Karpas-422 (cell line): Measurements from ENCODE around the gene PCED1A. TPM values are rescaled to one million over a fixed set of nuclear protein-coding genes. Genes with fewer than 3 reads are reported as not detected.

Experiments used
- DNase-seq: peaks from one replicate; pipeline ENCODE4 v3.0.0-alpha.2; 2015
- H2AFZ ChIP-seq: fragments of 200-600 bp; sonication (generic); 2 replicates; pipeline ENCODE4 v1.6.1; 2014; ENCODE audit warnings: antibody characterized with exemption, low read length, mixed read lengths
- H3K27ac ChIP-seq: fragments of 200-600 bp; sonication (generic); 2 replicates; pipeline ENCODE4 v1.5.1; 2014; ENCODE audit warnings: mild to moderate bottlenecking, low read length, moderate library complexity
- H3K27me3 ChIP-seq: fragments of 200-600 bp; sonication (generic); 2 replicates; pipeline ENCODE4 v1.6.1; 2014; ENCODE audit warnings: low read length, mixed read lengths
- H3K36me3 ChIP-seq: fragments of 200-600 bp; sonication (generic); 2 replicates; pipeline ENCODE4 v1.6.1; 2014; ENCODE audit warnings: low read length, mixed read lengths; ENCODE audit not compliant: insufficient read depth
- H3K4me1 ChIP-seq: fragments of 200-600 bp; sonication (generic); 2 replicates; pipeline ENCODE4 v1.6.1; 2014; ENCODE audit warnings: mild to moderate bottlenecking, low read length, mixed read lengths
- H3K4me2 ChIP-seq: fragments of 200-600 bp; sonication (generic); 2 replicates; pipeline ENCODE4 v1.6.1; 2014; ENCODE audit warnings: low read length, low read depth, mild to moderate bottlenecking; ENCODE audit not compliant: poor library complexity, severe bottlenecking
- H3K4me3 ChIP-seq: fragments of 200-600 bp; sonication (generic); 2 replicates; pipeline ENCODE4 v1.5.1; 2014; ENCODE audit warnings: mild to moderate bottlenecking, antibody characterized with exemption, low read length, mixed read lengths
- H3K79me2 ChIP-seq: fragments of 200-600 bp; sonication (generic); 2 replicates; pipeline ENCODE4 v1.6.1; 2014; ENCODE audit warnings: mild to moderate bottlenecking, low read length, mixed read lengths
- H3K9ac ChIP-seq: fragments of 200-600 bp; sonication (generic); 2 replicates; pipeline ENCODE4 v1.6.0; 2014; ENCODE audit warnings: low read length
- H3K9me2 ChIP-seq: fragments of 200-600 bp; sonication (generic), shearing (Covaris generic); replicated peaks from 2 replicates; pipeline ENCODE4 v1.6.0; 2014; ENCODE audit warnings: mild to moderate bottlenecking, low read length, moderate library complexity; ENCODE audit not compliant: insufficient read depth
- H3K9me3 ChIP-seq: fragments of 300-700, 200-600 bp; sonication (generic); 2 replicates; pipeline ENCODE4 v1.6.1; 2014; ENCODE audit warnings: low read length, mixed read lengths
- H4K20me1 ChIP-seq: fragments of 200-600 bp; sonication (generic); 2 replicates; pipeline ENCODE4 v1.6.1; 2014; ENCODE audit warnings: mild to moderate bottlenecking, antibody characterized with exemption, low read length, low read depth; ENCODE audit not compliant: insufficient read depth
- total RNA-seq: library from RNA; depleted of rRNA; stranded (reverse); fragments of >200 nt; shearing (Covaris generic); gene quantifications from 2 replicates; pipeline ENCODE4 v1.2.3, GENCODE V29; 2014; ENCODE audit warnings: low replicate concordance; rRNA removed

PCED1A gene, protein sequence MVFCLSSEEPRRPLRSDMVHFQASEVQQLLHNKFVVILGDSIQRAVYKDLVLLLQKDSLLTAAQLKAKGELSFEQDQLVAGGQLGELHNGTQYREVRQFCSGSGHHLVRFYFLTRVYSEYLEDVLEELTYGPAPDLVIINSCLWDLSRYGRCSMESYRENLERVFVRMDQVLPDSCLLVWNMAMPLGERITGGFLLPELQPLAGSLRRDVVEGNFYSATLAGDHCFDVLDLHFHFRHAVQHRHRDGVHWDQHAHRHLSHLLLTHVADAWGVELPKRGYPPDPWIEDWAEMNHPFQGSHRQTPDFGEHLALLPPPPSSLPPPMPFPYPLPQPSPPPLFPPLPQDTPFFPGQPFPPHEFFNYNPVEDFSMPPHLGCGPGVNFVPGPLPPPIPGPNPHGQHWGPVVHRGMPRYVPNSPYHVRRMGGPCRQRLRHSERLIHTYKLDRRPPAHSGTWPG
- total RNA-seq, result 19.0 and 20.3 TPM in 2 replicates

DNA sequence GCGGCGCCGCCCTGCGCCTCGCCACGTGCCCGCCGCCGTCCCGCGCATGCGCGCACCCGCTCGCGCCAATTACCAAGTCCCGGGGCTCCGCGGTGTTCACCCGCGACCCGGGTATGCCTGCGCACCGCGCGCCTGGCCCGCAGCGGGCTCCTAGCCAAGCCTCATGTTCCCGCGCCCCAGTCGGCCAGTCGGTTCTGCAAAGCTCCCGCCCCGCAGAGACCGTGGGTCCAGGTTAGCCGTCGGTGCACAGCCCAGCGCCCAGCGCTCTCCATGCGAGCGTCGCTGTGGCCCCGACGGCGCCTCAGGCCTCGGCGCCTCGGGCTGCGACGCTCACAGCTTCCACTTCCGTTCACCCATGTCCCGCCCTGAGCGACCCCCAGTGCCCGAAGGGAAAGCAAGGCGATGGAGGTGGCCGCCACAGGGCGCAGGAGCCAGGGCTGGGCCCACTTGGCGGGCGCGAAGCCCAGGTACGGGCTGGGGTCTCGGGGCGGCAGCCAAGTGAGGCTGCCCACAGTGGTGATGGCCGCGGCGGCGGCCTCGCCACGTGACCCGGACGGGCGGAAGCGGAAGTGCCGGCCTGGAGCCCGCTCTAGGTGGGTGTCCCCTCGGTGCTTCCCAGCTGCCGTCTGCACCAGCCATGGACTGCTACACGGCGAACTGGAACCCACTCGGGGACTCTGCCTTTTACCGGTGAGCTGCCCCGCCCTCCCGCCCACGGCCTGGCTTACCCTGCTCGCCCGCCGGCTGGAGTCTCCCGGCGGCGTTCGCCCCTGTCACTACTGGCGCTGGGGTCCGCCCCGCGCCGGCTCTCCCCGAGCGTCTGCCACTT is at the start of gene PCED1A, which contains the start of gene VPS16:
Gene PCED1A, minus strand, starts transcription at position 518 of the 829 bp plus-strand sequence. CDS start 743 bp downstream, outside the sequence.
Gene VPS16, plus strand, starts transcription at position 608 of the 829 bp plus-strand sequence. Its CDS starts 30 bp downstream, at position 638.
- Histone ChIP-seq H2AFZ (peak within 1 kb of the TSS; percentile 100; the same call in 1 of the 2 replicates), H3K9me2 (no peaks in the 10 kb centered on the region), H3K36me3 (no peaks in the 10 kb centered on the region), H3K9ac (peak within 1 kb of the TSS; percentile 83), H3K9me3 (no peaks in the 10 kb centered on the region), H3K79me2 (peaks cover 34% of the 10 kb centered on the region), H3K27me3 (no peaks in the 10 kb centered on the region), H3K4me2 (peak within 1 kb of the TSS; percentile 96), H3K27ac (no peak within 1 kb of the TSS; the same call in 1 of the 2 replicates), H3K4me3 (peak within 1 kb of the TSS; percentile 95), H3K4me1 (peaks cover 48% of the 10 kb centered on the region), H4K20me1 (no peaks in the 10 kb centered on the region)
- peak; percentile 94 for DNase-seq

- Histone ChIP-seq H2AFZ (no peak overlapping the region), H3K4me3 (no peak overlapping the region), H3K9me3 (no peaks in the 10 kb centered on the region), H3K36me3 (0 out of 2 replicates have a peak, but pooled peaks cover 8% of the 10 kb centered on the region), H4K20me1 (no peaks in the 10 kb centered on the region), H3K9ac (no peak overlapping the region), H3K4me1 (peaks cover 11% of the 10 kb centered on the region), H3K4me2 (no peak overlapping the region), H3K79me2 (peaks cover 100% of the 10 kb centered on the region), H3K27me3 (no peaks in the 10 kb centered on the region), H3K9me2 (no peaks in the 10 kb centered on the region), H3K27ac (no peak overlapping the region)
- DNase-seq, result no peak
These were observed 49.3 kb upstream of the PCED1A start for GRCh38 chr20:2889797-2890196.

- Histone ChIP-seq H3K36me3 (0 out of 2 replicates have a peak, but pooled peaks cover 8% of the 10 kb centered on the region), H3K4me3 (no peak overlapping the region), H3K27me3 (no peaks in the 10 kb centered on the region), H2AFZ (no peak overlapping the region), H3K4me2 (no peak overlapping the region), H3K9me3 (no peaks in the 10 kb centered on the region), H3K9ac (no peak overlapping the region), H4K20me1 (no peaks in the 10 kb centered on the region), H3K79me2 (peaks cover 100% of the 10 kb centered on the region), H3K4me1 (peaks cover 15% of the 10 kb centered on the region), H3K9me2 (no peaks in the 10 kb centered on the region), H3K27ac (no peak overlapping the region)
- DNase-seq, result no peak
These were observed 48.8 kb upstream of the PCED1A start for GRCh38 chr20:2889209-2889608.

DNA sequence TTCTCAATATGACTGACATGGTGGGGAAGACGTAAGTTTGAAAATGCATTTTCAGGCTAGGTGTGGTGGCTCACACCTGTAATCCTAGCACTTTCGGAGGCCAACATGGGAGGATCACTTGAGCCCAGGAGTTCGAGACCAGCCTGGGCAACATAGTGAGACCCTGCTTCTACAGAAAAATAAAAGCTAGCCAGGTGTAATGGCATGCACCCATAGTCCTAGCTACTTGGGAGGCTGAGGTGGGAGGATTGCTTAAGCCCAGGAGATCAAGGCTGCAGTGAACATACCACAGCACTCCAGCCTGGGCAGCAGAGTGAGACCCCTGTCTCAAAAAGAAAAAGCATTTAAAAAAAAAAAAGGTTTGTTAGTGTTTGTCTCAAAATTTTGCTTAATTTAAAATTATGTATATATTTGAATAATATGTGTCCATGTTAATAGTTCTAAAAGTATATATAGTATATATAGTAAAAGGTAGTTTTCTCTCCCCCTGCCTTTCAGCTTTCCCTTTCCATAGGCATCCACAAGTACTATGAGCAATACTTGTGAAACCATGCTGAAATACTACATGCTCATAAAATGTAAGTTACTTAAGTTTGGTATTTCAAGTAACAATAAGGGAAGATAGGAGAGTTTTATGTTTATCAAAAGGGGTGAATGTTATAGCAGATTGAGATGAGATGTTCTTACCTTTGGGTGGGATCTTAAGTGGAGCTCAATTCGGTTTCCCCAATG is 47.9 kb upstream of the PCED1A start:
- Histone ChIP-seq H3K27ac (no peak overlapping the region), H3K36me3 (0 out of 2 replicates have a peak, but pooled peaks cover 8% of the 10 kb centered on the region), H3K9me2 (no peaks in the 10 kb centered on the region), H2AFZ (no peak overlapping the region), H4K20me1 (0 out of 2 replicates have a peak, but pooled peaks cover 5% of the 10 kb centered on the region), H3K9me3 (no peaks in the 10 kb centered on the region), H3K9ac (no peak overlapping the region), H3K4me3 (no peak overlapping the region), H3K27me3 (no peaks in the 10 kb centered on the region), H3K4me2 (no peak overlapping the region), H3K4me1 (peaks cover 22% of the 10 kb centered on the region), H3K79me2 (peaks cover 100% of the 10 kb centered on the region)
- no peak for DNase-seq

DNA sequence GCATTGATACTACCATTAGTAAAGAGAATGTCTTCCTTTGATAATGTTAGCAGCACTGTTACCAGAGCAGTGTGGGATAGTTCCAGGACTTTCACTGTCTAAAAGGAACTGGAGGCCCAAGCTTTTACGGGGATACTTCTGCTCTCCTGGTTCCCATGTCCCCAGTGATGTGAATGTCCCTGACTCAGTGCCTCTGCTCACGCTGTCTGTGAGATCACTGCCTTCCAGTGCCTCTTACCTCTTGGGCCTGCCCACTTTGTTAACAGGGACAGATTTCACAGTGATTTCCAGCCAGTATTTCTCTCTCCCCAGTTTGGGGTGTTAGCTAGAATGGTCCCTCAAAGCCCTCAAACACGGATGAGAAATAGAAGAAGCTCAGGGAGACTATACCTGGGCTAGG is 47.3 kb upstream of the PCED1A start:
- peaks cover 27% of the 10 kb centered on the region for H3K4me1 ChIP-seq
- H3K9me3 ChIP-seq, result no peaks in the 10 kb centered on the region
- no peak for DNase-seq
- no peaks in the 10 kb centered on the region for H3K27me3 ChIP-seq
- H3K79me2 ChIP-seq, result peaks cover 98% of the 10 kb centered on the region
- H3K36me3 ChIP-seq, result 0 out of 2 replicates have a peak, but pooled peaks cover 8% of the 10 kb centered on the region
- H3K9me2 ChIP-seq, result no peaks in the 10 kb centered on the region
- H3K4me2 ChIP-seq, result no peak overlapping the region
- H2AFZ ChIP-seq, result no peak overlapping the region
- no peak overlapping the region for H3K27ac ChIP-seq
- H3K4me3 ChIP-seq, result no peak overlapping the region
- H3K9ac ChIP-seq, result no peak overlapping the region
- H4K20me1 ChIP-seq, result 0 out of 2 replicates have a peak, but pooled peaks cover 5% of the 10 kb centered on the region

DNA sequence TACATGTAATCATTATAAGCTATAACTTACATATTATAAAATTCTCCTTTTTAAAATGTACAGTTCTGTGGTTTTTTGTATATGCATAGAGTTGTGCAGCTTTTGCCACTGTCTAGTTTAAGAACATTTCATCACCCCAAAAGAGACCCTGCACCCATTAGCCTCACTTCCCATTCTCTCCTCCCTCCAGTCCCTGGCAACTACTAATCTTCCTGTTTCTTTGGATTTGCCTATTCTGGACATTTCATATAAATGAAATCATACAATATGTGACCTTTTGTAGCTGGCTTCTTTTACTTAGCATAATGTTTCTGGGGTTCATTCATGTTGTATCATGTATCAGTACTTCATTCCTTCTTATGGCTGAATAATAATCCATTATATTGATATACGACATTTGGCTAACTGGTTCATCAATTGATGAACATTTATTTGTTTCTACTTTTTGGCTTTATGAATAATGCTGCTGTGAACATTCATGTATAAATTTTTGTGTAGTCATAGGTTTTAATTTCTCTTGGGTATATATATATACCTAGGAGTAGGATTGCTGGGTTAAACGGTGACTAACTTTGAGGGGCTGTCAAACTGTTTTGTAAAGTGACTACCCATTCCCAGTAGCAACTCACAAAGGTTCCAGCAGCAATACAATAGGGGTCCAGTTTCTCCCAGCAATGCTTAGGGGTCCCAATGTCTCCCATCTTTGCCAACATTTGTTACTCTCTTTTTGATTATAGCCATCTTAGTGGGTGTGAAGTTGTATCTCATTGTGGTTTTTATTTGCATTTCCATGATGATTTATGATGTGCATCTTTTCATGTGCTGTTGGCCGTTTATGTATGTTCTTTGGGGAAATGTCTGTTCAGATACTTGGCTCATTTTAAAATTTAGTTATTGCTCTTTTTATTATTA is 43.5 kb upstream of the PCED1A start:
- no peak overlapping the region for H3K9ac ChIP-seq
- H3K4me2 ChIP-seq, result peak overlapping the region; percentile 22
- peaks cover 38% of the 10 kb centered on the region for H3K4me1 ChIP-seq
- no peak overlapping the region for H3K4me3 ChIP-seq
- peaks cover 98% of the 10 kb centered on the region for H3K79me2 ChIP-seq
- no peaks in the 10 kb centered on the region for H3K9me3 ChIP-seq
- H3K27ac ChIP-seq, result no peak overlapping the region
- H4K20me1 ChIP-seq, result peaks cover 12% of the 10 kb centered on the region; the same call in 1 of the 2 replicates
- no peaks in the 10 kb centered on the region for H3K9me2 ChIP-seq
- no peak overlapping the region for H2AFZ ChIP-seq
- H3K27me3 ChIP-seq, result no peaks in the 10 kb centered on the region
- H3K36me3 ChIP-seq, result no peaks in the 10 kb centered on the region
- no peak for DNase-seq

DNA sequence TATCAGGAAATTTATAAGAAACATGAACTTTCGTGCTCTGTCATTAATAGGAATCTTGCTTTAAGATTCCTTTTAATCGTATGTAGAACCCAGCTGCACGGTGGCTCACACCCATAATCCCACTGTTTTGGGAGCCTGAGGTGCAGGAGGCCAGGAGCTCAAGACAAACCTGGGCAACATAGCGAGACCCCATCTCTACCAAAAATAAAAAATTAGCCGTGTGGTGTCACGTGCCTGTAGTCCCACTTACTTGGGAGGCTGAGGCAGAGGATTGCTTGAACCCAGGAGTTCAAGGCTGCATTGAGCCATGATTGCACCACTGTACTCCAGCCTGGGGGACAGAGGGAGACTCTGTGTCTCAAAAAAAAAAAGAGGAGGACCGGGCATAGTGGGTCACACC is 40.2 kb upstream of the PCED1A start:
- H2AFZ ChIP-seq, result no peak overlapping the region
- no peaks in the 10 kb centered on the region for H3K9me3 ChIP-seq
- H4K20me1 ChIP-seq, result peaks cover 18% of the 10 kb centered on the region; the same call in 1 of the 2 replicates
- peaks cover 8% of the 10 kb centered on the region; the same call in 1 of the 2 replicates for H3K36me3 ChIP-seq
- H3K79me2 ChIP-seq, result peaks cover 98% of the 10 kb centered on the region
- DNase-seq, result no peak
- no peaks in the 10 kb centered on the region for H3K9me2 ChIP-seq
- no peaks in the 10 kb centered on the region for H3K27me3 ChIP-seq
- H3K4me2 ChIP-seq, result no peak overlapping the region
- no peak overlapping the region for H3K4me3 ChIP-seq
- no peak overlapping the region for H3K27ac ChIP-seq
- H3K4me1 ChIP-seq, result peaks cover 60% of the 10 kb centered on the region
- H3K9ac ChIP-seq, result no peak overlapping the region
